Effector CD8-positive, alpha-beta T cell (primary cell): ENCODE data around the gene DNAH17.
"Not testable (repeated sequence)": the region's sequence is repeated elsewhere in the genome, so short reads cannot be mapped to it uniquely, and the experiment has no call there.

Experiments used
- DNase-seq: peaks from one replicate; lab custom pipeline; 2025; lab: John Stamatoyannopoulos, UW

DNAH17 gene

GRCh38 chr17:78477913-78478756 is 99.1 kb downstream of the DNAH17 start:
- no peak for DNase-seq

GRCh38 chr17:78476973-78477372 is 100.2 kb downstream of the DNAH17 start:
- no peak for DNase-seq

GRCh38 chr17:78476149-78476548 is 101.0 kb downstream of the DNAH17 start:
- DNase-seq, result no peak

DNA sequence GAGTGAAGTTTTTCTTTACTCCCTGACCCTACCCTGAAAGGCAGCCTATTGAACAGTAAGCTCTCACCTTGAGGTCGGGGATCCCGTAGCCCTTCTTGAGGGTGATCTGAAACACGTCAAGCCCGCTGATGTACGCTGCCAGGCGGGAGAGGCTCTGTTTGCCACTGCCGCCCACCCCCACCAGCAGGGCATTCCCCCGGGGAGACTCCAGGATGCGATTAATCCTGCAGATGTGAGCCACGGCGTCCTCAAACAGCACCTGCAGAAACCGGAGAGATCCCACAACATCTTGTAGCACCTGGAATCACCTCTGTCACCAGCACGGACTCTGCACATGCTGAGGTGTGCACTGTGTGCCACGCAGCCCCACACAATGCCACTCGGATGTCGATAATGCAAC is 102.0 kb downstream of the DNAH17 start:
- no peak for DNase-seq

DNA sequence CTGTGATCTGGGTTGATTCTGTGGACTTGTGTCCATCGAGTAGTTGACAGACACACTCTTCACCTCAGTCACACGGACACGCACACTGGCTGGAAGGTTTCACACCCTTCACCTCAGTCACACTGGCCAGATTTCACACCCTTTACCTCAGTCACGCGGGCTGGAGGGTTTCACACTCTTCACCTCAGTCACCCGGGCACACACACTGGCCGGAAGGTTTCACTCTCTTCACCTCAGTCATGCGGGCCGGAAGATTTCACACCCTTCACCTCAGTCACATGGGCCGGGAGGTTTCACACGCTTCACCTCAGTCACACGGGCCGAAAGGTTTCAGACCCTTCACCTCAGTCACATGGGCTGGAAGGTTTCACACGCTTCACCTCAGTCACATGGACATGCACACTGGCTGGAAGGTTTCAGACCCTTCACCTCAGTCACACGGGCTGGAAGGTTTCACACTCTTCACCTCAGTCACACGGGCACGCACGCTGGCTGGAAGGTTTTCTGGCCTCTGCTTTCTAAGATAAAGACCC is 102.5 kb downstream of the DNAH17 start:
- DNase-seq, result no peak

DNA sequence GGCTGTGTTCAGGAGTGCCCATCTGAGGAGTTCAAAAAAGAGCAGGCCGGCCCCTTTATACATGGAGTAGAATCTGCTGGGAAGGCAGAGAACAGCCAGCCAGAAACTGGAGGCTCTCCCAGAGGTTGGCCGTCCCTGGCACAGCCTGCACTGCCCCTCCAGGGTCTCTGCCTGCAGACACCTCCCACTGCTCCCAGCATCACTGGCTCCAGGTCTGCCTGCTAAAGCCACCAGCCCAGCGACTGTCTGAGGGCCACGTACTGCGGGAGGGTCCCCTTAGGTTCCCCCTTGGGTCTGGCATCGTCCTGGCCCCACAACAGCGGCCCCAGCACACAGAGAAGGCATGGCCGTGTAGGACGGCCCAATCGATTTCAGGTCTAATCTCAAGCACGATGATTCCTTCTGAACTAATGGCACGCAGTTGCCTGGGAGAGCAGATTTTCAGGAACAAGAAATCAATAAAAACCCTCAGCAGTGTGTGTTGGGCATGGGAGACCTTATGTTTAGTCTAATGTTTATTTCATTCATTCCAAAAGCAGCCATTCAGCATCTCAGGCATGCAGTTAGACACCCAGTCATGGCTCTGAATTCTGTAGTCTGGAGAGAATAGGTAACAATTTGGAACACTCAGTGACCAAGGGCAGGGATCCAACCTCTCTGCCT is 103.1 kb downstream of the DNAH17 start:
- DNase-seq, result no peak

- no peak for DNase-seq
Measured at GRCh38 chr17:78472035-78472905, 104.9 kb downstream of the DNAH17 start.

- no peak for DNase-seq
Measured at GRCh38 chr17:78471635-78472034, 105.6 kb downstream of the DNAH17 start.

GRCh38 chr17:78469443-78469842 is 107.8 kb downstream of the DNAH17 start:
- DNase-seq, result no peak

DNA sequence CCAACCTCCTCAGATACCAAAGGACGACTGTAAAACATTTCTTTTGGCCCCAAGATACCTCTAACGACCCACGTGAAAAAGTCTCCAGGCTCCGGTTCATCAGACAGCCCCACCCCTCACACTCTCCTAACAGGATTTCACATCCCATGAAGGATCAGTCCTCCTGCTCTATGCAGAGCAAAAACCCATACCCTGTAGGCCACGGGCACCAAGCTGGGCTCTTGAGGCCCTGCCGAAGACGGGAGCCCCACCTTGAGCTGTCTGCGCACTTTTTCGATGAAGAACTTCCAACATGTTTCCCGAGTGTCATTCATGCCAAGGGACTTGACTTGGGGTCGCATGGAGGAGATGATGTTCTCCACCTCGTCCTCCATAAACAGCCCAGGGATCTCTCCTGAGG is 108.8 kb downstream of the DNAH17 start:
- DNase-seq, result no peak

- no peak for DNase-seq
Measured at GRCh38 chr17:78466786-78467715, 110.1 kb downstream of the DNAH17 start.

DNA sequence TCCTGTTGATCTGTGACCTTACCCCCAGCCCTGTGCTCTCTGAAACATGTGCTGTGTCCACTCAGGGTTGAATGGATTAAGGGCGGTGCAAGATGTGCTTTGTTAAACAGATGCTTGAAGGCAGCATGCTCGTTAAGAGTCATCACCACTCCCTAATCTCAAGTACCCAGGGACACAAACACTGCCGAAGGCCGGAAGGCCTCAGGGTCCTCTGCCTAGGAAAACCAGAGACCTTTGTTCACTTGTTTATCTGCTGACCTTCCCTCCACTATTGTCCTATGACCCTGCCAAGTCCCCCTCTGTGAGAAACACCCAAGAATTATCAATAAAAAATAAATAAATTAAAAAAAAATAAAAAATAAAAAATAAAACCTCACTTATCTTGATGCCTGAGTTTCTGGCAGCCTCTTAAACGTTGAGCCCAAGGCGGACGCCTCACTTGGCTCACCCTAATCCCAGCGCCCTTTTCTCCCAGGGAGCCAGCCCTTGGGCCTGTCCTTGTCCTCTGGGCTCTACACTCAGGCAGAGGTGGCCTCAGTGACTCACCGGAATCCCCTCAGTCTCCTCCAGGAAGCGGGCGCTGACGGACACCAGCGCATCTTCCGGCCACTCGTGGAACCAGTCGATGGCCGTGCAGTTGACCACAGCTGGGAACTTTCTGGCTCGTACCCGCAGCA is 110.9 kb downstream of the DNAH17 start:
- DNase-seq, result not testable (repeated sequence)

GRCh38 chr17:78462148-78462547 is 115.0 kb downstream of the DNAH17 start:
- no peak for DNase-seq

DNA sequence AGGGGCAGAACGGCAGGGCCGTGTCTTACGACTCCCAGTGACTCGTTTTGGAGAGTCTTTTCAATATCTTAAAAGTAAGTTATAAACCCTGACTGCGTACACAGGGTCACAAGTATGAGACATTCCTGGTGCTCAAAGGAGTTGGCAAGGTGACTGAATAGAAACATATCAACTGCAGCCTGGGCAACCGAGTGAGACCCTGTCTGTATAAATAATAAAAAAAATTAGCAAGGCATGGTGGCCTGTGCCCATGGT is 115.5 kb downstream of the DNAH17 start:
- no peak for DNase-seq

GRCh38 chr17:78460951-78461798 is 116.0 kb downstream of the DNAH17 start:
- no peak for DNase-seq

DNA sequence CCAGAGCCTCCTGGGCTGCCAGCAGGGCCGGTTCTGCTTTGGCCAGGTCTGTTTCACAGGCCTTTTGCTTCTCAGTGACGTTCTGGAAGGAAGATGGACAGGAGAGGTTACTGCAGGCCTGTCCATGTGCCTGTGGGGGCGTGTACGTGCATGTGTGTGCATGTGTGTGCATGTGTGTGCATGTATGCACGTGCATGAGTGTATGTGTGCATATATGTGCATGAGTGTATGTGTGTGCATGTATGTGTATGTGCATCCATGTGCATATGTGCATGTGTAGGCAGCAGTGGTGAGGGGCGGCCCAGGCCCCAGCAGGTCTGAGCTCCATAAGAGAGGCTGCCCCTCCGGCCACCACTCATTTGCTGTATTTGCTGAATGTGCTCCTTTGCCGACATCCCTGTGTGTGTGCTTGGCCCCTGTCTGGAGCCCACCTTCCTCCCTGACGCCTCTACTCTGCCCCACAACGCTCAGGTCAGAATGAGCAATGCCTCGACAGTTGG is 117.0 kb downstream of the DNAH17 start:
- DNase-seq, result no peak

- DNase-seq, result no peak
Measured at GRCh38 chr17:78459696-78460095, 117.5 kb downstream of the DNAH17 start.

GRCh38 chr17:78458736-78459335 is 118.4 kb downstream of the DNAH17 start:
- DNase-seq, result no peak

DNA sequence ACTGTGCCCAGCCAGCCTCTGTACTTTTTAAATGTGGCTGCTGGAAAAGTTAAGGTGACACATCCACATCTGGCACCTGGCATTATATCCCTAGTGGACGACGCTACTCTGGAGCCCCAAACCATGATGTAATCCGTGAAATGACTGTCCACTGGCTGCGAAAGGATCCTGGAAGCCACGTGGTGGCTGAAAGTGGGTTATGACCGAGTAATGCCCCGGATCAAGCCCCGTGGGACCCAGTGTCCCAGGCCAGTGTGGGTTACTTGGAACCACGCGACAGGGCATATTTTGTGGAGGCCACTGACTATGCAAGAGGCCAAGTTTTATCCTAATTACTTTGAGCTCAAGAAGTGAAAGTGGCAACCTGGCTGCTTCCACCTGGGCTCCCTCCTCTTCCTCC is 119.1 kb downstream of the DNAH17 start:
- no peak for DNase-seq
